ENCODE measurements around the gene CEP131. TPM values are rescaled to one million over a fixed set of nuclear protein-coding genes. Genes with fewer than 3 reads are reported as not detected.

Gene CEP131
- 14.2 and 15.9 TPM in 2 replicates for total RNA-seq

DNA sequence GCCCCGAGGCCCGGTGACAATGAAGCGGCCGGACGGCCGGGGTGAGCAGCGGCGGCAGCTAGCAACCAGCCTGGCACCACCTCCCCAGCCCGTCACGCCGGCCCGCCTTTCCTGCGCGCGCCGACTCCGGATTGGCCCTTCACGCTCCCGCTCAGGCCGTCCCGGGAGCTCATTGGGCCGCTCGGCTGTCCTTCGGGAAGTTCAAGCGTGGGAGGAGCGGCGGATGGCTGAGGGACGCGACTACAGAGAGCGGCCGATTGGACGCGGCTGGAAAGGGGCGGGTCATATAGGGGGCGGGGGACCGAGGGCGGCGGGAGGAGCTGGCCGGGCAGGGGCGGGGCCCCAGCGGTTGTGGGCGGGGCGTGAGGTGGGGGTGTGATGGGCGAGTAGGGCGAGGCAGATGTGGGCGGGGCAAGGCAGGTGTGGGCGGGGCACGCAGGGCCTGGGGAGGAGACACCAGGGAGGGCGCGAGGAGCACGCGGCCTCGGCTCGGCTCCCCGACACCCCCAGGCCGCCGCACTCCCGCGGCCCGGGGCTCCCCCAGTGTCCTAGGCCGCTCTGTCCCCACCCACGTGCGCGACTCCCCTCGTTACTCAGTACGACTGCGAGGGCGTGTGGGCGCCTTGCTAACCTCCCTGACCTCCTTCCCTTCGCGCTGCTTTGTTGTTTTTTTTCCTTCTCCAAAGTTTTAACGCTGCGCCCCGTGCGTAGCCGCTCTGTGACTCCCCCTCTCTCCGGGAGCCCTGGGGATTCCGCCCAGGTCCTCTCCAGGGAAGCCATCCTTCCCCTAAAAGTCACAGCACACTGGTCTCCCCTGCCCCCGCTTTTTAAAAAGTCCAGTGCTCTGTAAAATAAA is at the start of gene CEP131:
Gene CEP131 (minus strand): TSS at position 60 of the 856 bp plus-strand sequence. CDS start 2,909 bp downstream, outside the sequence.
- H3K9me3 Mint-ChIP-seq = no peaks in the 10 kb centered on the region
- intact Hi-C loops (cut with micrococcal nuclease) = loop anchor here (1.0 to 10.0 kb wide), 5 partner anchors 16 to 961 kb away; partner anchors contain the start of genes NDUFAF8, RNF213 and TEPSIN
- POLR2A ChIA-PET = interaction anchor here (0.5 to 3.3 kb wide), 22 partner anchors 13 to 1077 kb away, joined by 3 to 79 read pairs (median 4); partner anchors contain the start of genes ACTG1, ARL16, HGS and MRPL12
- peak; percentile 89 for ATAC-seq (ENCODE audit: low read depth)
- no peaks in the 10 kb centered on the region for H3K27me3 Mint-ChIP-seq
- H3K4me3 Mint-ChIP-seq = peak within 1 kb of the TSS; percentile 85
- H3K36me3 Mint-ChIP-seq (ENCODE audit: low read depth) = peaks cover 10% of the 10 kb centered on the region
- TF ChIP-seq, protein P1, sequence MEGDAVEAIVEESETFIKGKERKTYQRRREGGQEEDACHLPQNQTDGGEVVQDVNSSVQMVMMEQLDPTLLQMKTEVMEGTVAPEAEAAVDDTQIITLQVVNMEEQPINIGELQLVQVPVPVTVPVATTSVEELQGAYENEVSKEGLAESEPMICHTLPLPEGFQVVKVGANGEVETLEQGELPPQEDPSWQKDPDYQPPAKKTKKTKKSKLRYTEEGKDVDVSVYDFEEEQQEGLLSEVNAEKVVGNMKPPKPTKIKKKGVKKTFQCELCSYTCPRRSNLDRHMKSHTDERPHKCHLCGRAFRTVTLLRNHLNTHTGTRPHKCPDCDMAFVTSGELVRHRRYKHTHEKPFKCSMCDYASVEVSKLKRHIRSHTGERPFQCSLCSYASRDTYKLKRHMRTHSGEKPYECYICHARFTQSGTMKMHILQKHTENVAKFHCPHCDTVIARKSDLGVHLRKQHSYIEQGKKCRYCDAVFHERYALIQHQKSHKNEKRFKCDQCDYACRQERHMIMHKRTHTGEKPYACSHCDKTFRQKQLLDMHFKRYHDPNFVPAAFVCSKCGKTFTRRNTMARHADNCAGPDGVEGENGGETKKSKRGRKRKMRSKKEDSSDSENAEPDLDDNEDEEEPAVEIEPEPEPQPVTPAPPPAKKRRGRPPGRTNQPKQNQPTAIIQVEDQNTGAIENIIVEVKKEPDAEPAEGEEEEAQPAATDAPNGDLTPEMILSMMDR (IDR thresholded peaks at IDR 0.05) = no peak
- H3K27ac Mint-ChIP-seq = peak within 1 kb of the TSS; percentile 91
- DNase-seq = peak; percentile 100
- peaks cover 33% of the 10 kb centered on the region for H3K4me1 Mint-ChIP-seq
- CTCF ChIA-PET = interaction anchor here (1.1 to 1.3 kb wide), 2 partner anchors 16 to 30 kb away, joined by 3 read pairs; partner anchors contain the start of genes NDUFAF8 and TEPSIN

DNA sequence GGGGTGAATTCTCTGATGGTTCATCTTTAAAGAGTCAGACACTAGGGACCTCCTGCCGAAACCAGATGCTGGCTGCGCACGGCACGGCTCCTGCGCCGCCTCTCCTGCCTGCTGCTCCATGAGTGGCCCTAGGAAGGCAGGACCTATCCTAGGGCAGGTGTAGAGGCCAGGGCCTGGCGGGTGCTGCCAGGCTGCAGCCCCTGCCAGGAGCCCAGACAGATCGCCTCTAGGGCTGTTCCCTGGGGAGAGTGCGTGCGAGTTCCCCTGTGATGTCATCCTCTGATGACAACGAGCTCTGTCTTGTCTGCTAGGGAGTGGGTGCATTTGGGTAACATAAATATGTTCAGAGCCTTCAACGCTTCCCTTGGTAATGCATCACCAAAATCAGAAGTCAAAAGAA is 48.5 kb upstream of the CEP131 start:
- ChIA-PET POLR2A (no interaction called here), CTCF (no interaction called here)
- H3K36me3 Mint-ChIP-seq (ENCODE audit: low read depth) = peaks cover 89% of the 10 kb centered on the region
- H3K4me3 Mint-ChIP-seq = no peak overlapping the region
- TF ChIP-seq, protein P1 (IDR thresholded peaks at IDR 0.05) = no peak
- H3K9me3 Mint-ChIP-seq = no peaks in the 10 kb centered on the region
- intact Hi-C loops (cut with micrococcal nuclease) = no loop called here
- H3K27me3 Mint-ChIP-seq = no peaks in the 10 kb centered on the region
- ATAC-seq (ENCODE audit: low read depth) (no peak), DNase-seq (no peak)
- no peaks in the 10 kb centered on the region for H3K4me1 Mint-ChIP-seq
- H3K27ac Mint-ChIP-seq = no peak overlapping the region

DNA sequence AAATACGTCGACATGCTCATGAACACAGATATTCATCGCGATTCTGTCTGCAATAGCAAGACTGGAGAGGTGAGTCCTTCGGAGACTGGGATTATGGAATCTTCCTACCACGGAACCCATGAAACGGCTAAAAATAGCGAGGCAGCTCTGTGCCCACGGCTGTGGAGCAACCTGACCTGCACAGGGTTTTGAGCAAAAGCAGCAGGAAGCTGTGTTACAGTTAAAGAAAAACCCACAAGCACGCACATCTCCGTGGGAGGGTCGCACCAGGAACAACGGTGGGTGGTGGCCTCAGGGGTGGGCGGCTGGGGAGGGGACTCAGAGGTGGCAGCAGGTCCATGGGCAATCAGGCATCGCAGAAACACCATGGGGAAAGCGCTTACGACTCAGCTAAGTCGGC is 47.5 kb upstream of the CEP131 start:
- DNase-seq = no peak
- H3K36me3 Mint-ChIP-seq (ENCODE audit: low read depth) = peaks cover 90% of the 10 kb centered on the region
- CTCF ChIA-PET = no interaction called here

DNA sequence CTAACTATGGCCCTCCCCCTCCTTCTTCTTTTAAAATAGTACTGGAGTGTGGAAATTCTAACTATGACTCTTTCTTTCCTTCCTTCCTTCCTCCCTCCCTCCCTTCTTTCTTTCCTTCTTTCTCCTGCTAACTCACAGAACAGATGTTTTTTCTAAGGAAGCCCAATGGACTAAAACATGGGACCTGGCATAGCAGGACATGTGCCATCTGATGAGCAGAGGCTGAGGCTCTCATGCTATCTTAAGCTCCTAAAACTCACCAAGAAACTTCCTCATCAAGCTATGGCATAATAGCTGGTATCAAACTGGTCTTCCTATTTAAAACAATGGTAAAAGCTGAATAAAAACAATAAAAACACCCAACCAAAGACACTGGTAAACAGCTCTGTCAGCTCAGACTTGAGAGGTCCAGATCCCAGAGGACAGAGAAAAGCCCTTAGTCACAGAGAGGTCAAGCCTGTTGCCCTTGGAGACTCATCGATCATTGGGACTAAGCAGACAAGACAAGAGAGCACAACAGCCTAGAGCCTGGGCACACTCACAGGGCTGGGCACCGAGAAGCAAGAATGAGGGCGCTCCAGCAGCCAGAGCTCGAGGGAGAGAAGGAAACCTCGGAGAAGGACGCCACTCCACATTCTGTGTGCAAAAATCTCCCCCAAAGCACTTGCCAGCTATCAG is 44.8 kb upstream of the CEP131 start:
- Mint-ChIP-seq H3K9me3 (no peaks in the 10 kb centered on the region), H3K27me3 (no peaks in the 10 kb centered on the region), H3K4me1 (no peaks in the 10 kb centered on the region), H3K27ac (no peak overlapping the region), H3K36me3 (ENCODE audit: low read depth) (peaks cover 84% of the 10 kb centered on the region), H3K4me3 (no peak overlapping the region)
- TF ChIP-seq, protein P1 (IDR thresholded peaks at IDR 0.05) = no peak
- DNase-seq (no peak), ATAC-seq (ENCODE audit: low read depth) (no peak)
- CTCF ChIA-PET = no interaction called here
- intact Hi-C loops (cut with micrococcal nuclease) = no loop called here
- POLR2A ChIA-PET = no interaction called here

More for the DNA sequence above, 47.5 kb upstream of the CEP131 start:
- POLR2A ChIA-PET = no interaction called here
- TF ChIP-seq, protein P1 (IDR thresholded peaks at IDR 0.05) = no peak
- H3K4me3 Mint-ChIP-seq = no peak overlapping the region
- H3K27ac Mint-ChIP-seq = no peak overlapping the region
- ATAC-seq (ENCODE audit: low read depth) = no peak
- H3K4me1 Mint-ChIP-seq = no peaks in the 10 kb centered on the region
- H3K27me3 Mint-ChIP-seq = no peaks in the 10 kb centered on the region
- intact Hi-C loops (cut with micrococcal nuclease) = no loop called here
- H3K9me3 Mint-ChIP-seq = no peaks in the 10 kb centered on the region

DNA sequence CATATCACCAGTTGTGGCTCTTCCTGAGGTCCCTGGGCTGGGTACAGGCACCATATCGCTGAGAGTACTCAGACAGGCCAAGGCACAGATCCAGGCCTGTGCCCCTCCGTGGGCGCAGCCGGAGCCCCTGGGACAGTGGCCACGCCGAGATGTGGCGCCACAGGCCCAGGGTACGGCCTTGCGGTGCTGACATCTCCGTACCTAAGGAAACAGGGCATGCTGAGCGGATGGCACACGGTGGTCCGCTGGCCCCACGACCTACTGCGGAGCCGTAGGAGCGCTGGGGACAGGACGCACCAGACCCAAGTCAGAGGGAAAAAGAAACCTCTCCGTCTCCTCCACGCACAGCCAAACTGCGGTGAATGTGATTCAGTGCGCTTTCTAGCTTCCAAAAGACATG is 42.8 kb upstream of the CEP131 start:
- intact Hi-C loops (cut with micrococcal nuclease) = no loop called here
- Mint-ChIP-seq H3K27me3 (no peaks in the 10 kb centered on the region), H3K4me1 (no peaks in the 10 kb centered on the region), H3K4me3 (no peak overlapping the region), H3K36me3 (ENCODE audit: low read depth) (peaks cover 85% of the 10 kb centered on the region), H3K27ac (no peak overlapping the region), H3K9me3 (no peaks in the 10 kb centered on the region)
- CTCF ChIA-PET = no interaction called here
- POLR2A ChIA-PET = no interaction called here
- ATAC-seq (ENCODE audit: low read depth) (no peak), DNase-seq (no peak)
- TF ChIP-seq, protein P1 (IDR thresholded peaks at IDR 0.05) = no peak

All from activated B cell treated with CpG ODN at 0.5 μM for 24 hours (primary cell).